WTC11 (cell line): ENCODE measurements around the gene CHRNA1.

Experiments used
- CTCF ChIP-seq: fragments of 200-600 bp; IDR thresholded peaks from 2 replicates; pipeline ENCODE4 v1.8.0; 2022; ENCODE audit warnings: antibody characterized with exemption
- MXD4 ChIP-seq: fragments of 250-450 bp; sonication (Bioruptor Pico); IDR thresholded peaks from 2 replicates; pipeline ENCODE4 v1.8.0; 2021; ENCODE audit warnings: mild to moderate bottlenecking, moderate library complexity, borderline replicate concordance

- TF ChIP-seq CTCF (no peak), MXD4 (CRISPR knock-in tag) (no peak)
These were observed 6.9 kb upstream of the CHRNA1 start for GRCh38 chr2:174771136-174771535.
